MCF 10A (cell line): ENCODE results near the gene HNRNPA0. TPM values are rescaled to one million over a fixed set of nuclear protein-coding genes. Genes with fewer than 3 reads are reported as not detected.

ENCODE experiments used
- BruUV-seq: library from RNA; stranded (reverse); fragments of 400-500 nt; replicated peaks from 2 replicates; lab custom pipeline; 2021; lab: Mats Ljungman, UMichigan
- CTCF ChIA-PET: fragments of 300-600 bp; sonication (Branson Sonifier 250); formaldehyde crosslinking; extraction: SDS; loops from one replicate; lab custom pipeline; 2021; ENCODE audit warnings: antibody characterized with exemption, inconsistent platforms; lab: Yijun Ruan, JAX
- POLR2A ChIA-PET: fragments of 300-600, 350-650 bp; sonication (Branson Sonifier 250); formaldehyde crosslinking; extraction: SDS; loops from one replicate; lab custom pipeline; 2020; ENCODE audit warnings: antibody characterized with exemption, inconsistent platforms; lab: Yijun Ruan, JAX
- DNase-seq: peaks from one replicate; pipeline ENCODE4 v3.0.0-alpha.2; 2018; ENCODE audit not compliant: unreplicated experiment
- H3K27ac Mint-ChIP-seq: one replicate; pipeline ENCODE4 v1.8.0; 2022; ENCODE audit warnings: mild to moderate bottlenecking, low read depth, mixed read lengths; ENCODE audit not compliant: unreplicated experiment
- H3K27me3 Mint-ChIP-seq: one replicate; pipeline ENCODE4 v1.8.0; 2022; ENCODE audit warnings: mixed read lengths; ENCODE audit not compliant: insufficient read depth, unreplicated experiment
- H3K36me3 Mint-ChIP-seq: one replicate; pipeline ENCODE4 v1.8.0; 2022; ENCODE audit warnings: mild to moderate bottlenecking, moderate library complexity, mixed read lengths; ENCODE audit not compliant: insufficient read depth, unreplicated experiment
- H3K4me1 Mint-ChIP-seq: one replicate; pipeline ENCODE4 v1.8.0; 2022; ENCODE audit warnings: mixed read lengths; ENCODE audit not compliant: insufficient read depth, unreplicated experiment
- H3K4me3 Mint-ChIP-seq: one replicate; pipeline ENCODE4 v1.8.0; 2022; ENCODE audit warnings: mild to moderate bottlenecking, moderate library complexity, mixed read lengths; ENCODE audit not compliant: unreplicated experiment
- H3K9me3 Mint-ChIP-seq: one replicate; pipeline ENCODE4 v1.8.0; 2022; ENCODE audit warnings: mixed read lengths; ENCODE audit not compliant: unreplicated experiment
- intact Hi-C: fragments of 100-400 bp; cut with micrococcal nuclease; formaldehyde crosslinking; loops from 2 replicates; pipeline ENCODE4 v1.14.1; 2022
- total RNA-seq: library from RNA; stranded (reverse); gene quantifications from 2 replicates; pipeline ENCODE4 v1.2.3, GENCODE V29; 2022
- TF ChIP-seq, protein P1 (sequence below): fragments of 200-600 bp; IDR thresholded peaks from one replicate; pipeline ENCODE4 v1.8.0; 2022; ENCODE audit warnings: antibody characterized with exemption, mild to moderate bottlenecking; ENCODE audit not compliant: unreplicated experiment

Gene HNRNPA0
- total RNA-seq, 1 experiment from 2014 or later: 30.8 TPM

DNA sequence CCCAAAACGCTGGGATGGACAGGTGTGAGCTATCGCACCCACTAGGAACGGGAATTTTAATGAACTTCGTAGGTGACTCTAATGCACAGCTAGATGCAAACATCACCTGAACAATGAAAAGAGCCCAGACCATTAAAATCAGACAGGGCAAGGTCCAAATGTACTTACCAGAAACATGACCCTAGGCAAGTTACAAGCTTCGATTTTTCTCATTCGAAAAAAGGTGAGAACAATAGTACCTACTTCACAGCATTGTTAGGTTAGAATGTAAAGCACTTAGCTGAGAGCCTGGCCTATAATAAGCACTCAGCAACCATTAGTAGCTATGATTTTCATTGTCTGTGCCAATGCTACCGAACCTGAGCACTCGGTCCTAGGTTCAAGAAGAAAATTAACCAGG is 12.4 kb downstream of the HNRNPA0 start:
- Mint-ChIP-seq H3K9me3 (peaks cover 9% of the 10 kb centered on the region), H3K4me3 (no peak overlapping the region), H3K36me3 (no peaks in the 10 kb centered on the region), H3K27ac (no peak overlapping the region), H3K4me1 (no peaks in the 10 kb centered on the region), H3K27me3 (no peaks in the 10 kb centered on the region)
- ChIA-PET POLR2A (interaction anchor here (0.5 to 2.5 kb wide), 7 partner anchors 10 to 619 kb away, joined by 3 to 19 read pairs (median 5); no protein-coding TSS in a partner anchor), CTCF (interaction anchor here (0.5 to 16.9 kb wide), 50 partner anchors 9 to 939 kb away, joined by 3 to 690 read pairs (median 6); partner anchors contain the start of gene HNRNPA0)
- no peak for DNase-seq
- TF ChIP-seq, protein P1, sequence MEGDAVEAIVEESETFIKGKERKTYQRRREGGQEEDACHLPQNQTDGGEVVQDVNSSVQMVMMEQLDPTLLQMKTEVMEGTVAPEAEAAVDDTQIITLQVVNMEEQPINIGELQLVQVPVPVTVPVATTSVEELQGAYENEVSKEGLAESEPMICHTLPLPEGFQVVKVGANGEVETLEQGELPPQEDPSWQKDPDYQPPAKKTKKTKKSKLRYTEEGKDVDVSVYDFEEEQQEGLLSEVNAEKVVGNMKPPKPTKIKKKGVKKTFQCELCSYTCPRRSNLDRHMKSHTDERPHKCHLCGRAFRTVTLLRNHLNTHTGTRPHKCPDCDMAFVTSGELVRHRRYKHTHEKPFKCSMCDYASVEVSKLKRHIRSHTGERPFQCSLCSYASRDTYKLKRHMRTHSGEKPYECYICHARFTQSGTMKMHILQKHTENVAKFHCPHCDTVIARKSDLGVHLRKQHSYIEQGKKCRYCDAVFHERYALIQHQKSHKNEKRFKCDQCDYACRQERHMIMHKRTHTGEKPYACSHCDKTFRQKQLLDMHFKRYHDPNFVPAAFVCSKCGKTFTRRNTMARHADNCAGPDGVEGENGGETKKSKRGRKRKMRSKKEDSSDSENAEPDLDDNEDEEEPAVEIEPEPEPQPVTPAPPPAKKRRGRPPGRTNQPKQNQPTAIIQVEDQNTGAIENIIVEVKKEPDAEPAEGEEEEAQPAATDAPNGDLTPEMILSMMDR: no peak
- BruUV-seq: no TSS peak
- intact Hi-C loops: loop anchor here (2.0 kb wide), 2 partner anchors 421 to 939 kb away; no protein-coding TSS in a partner anchor

DNA sequence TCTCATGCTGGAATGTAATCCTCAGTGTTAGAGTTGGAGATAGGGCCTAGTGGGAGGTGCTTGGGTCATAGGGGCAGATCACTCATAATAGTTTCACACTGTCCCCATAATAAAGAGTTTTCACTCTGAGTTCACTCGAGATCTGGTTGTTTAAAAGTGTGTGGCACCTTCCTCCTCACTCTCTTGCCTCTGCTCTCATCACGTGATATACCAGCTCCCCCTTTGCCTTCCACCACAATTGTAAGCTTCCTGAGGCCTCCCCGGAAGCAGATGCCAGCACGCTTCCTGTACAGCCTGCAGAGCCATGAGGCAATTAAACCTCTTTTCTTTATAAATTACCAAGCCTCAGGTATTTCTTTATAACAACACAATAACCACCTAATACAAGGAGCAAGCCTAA is 14.4 kb downstream of the HNRNPA0 start:
- intact Hi-C loops: no loop called here
- DNase-seq: no peak
- CTCF ChIA-PET: interaction anchor here (0.7 to 16.9 kb wide), 11 partner anchors 7 to 420 kb away, joined by 3 to 690 read pairs (median 35); no protein-coding TSS in a partner anchor
- TF ChIP-seq, protein P1: no peak
- Mint-ChIP-seq H3K27me3 (no peaks in the 10 kb centered on the region), H3K9me3 (peaks cover 9% of the 10 kb centered on the region), H3K4me1 (no peaks in the 10 kb centered on the region), H3K4me3 (no peak overlapping the region), H3K27ac (no peak overlapping the region), H3K36me3 (no peaks in the 10 kb centered on the region)
- no TSS peak for BruUV-seq
- POLR2A ChIA-PET: interaction anchor here (1.0 kb wide), 1 partner anchor 12 kb away, joined by 3 read pairs; no protein-coding TSS in a partner anchor

DNA sequence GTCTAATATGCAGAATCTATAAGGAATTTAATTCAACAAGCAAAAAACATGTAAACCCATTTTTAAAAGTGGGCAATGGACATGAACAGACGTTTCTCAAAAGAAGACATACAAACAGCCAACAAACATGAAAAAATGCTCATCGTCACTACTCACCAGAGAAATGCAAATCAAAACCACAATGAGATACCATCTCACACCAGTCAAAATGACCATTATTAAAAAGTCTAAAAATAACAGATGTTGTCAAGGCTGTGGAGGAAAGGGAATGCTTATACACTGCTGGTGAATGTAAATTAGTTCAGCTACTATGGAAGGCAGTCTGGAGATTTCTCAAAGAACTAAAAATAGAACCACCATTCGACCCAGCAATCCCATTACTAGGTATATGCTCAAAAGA is 15.2 kb downstream of the HNRNPA0 start:
- Mint-ChIP-seq H3K9me3 (peaks cover 9% of the 10 kb centered on the region), H3K36me3 (no peaks in the 10 kb centered on the region), H3K27ac (no peak overlapping the region), H3K27me3 (no peaks in the 10 kb centered on the region), H3K4me1 (no peaks in the 10 kb centered on the region), H3K4me3 (no peak overlapping the region)
- ChIA-PET CTCF (interaction anchor here (0.5 to 16.9 kb wide), 5 partner anchors 12 to 198 kb away, joined by 3 to 690 read pairs (median 48); no protein-coding TSS in a partner anchor), POLR2A (interaction anchor here (1.2 kb wide), 1 partner anchor 10 kb away, joined by 5 read pairs; no protein-coding TSS in a partner anchor)
- TF ChIP-seq, protein P1: no peak
- no TSS peak for BruUV-seq
- no peak for DNase-seq
- intact Hi-C loops: no loop called here

DNA sequence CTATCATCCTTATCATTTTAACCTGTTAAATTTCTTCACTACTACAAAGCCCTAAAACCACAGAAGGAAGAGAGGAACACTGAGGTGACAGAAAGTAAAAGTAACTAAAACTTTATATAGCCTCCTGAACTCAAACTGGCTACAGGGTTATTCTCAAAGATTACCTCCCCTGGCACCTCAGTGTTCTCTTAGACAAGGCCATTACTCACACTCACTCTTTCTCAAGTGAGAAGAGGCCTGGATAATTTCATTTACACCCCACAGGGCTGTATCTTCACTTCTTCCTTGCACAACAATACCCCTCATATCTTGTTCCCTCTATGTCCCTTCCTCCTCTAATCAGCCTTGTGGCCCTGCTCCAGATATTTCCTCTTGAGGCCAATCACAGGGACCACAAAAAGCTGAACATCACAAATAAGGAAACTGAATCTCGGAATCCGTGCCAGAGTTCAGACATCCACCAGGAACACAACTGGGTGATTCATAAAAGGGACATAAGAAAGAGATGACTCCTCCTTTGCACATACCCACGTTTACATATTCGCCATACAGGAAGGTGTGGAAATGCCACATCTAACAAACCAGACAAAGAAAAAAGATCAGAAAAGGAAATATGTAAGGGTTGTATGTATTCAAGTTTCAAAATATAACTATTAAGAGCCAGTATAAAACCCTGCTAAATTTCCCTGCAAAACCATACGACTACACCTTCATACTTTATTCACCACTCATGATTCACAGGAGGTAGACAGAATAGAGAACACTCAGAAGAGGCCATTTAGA is 16.6 kb downstream of the HNRNPA0 start:
- Mint-ChIP-seq H3K27me3 (no peaks in the 10 kb centered on the region), H3K9me3 (peaks cover 9% of the 10 kb centered on the region), H3K4me1 (no peaks in the 10 kb centered on the region), H3K27ac (no peak overlapping the region), H3K4me3 (no peak overlapping the region), H3K36me3 (no peaks in the 10 kb centered on the region)
- no TSS peak for BruUV-seq
- TF ChIP-seq, protein P1: no peak
- CTCF ChIA-PET: interaction anchor here (0.6 to 16.9 kb wide), 9 partner anchors 14 to 340 kb away, joined by 3 to 690 read pairs (median 5); no protein-coding TSS in a partner anchor
- DNase-seq: no peak
- intact Hi-C loops: no loop called here
- POLR2A ChIA-PET: no interaction called here
